ENCODE measurements around the gene PPM1M.

The PPM1M gene

GRCh38 chr3:52250122-52250521, 4.6 kb downstream of the PPM1M start:
- H3K9me3 ChIP-seq (ENCODE audit: control insufficient read depth, insufficient read depth, low read depth, low read length): no peaks in the 10 kb centered on the region
- H3K36me3 ChIP-seq (ENCODE audit: control insufficient read depth in 2 of 2, insufficient read depth in 1 of 2, low read length in 2 of 2): peaks cover 5 to 68% of the 10 kb centered on the region in 2 experiments; a peak in 2 of 3 replicates
- no peaks in the 10 kb centered on the region; the same call in 1 of the 2 replicates for H3K4me1 ChIP-seq (ENCODE audit: control insufficient read depth, insufficient read depth, low read length)
- TF ChIP-seq SETDB1 (IDR thresholded peaks at IDR 0.05; ENCODE audit: insufficient read length, low read length) (no peak), ZNF248 (tag by site-specific recombination; IDR thresholded peaks at IDR 0.05) (no peak), ZNF426 (tag by site-specific recombination; IDR thresholded peaks at IDR 0.05) (no peak), ZSCAN18 (tag by site-specific recombination; IDR thresholded peaks at IDR 0.05) (no peak), MYNN (tag by site-specific recombination; IDR thresholded peaks at IDR 0.05; ENCODE audit: borderline replicate concordance) (no peak), ZNF623 (tag by site-specific recombination; IDR thresholded peaks at IDR 0.05) (no peak), ZNF843 (tag by site-specific recombination; IDR thresholded peaks at IDR 0.05) (no peak), SALL2 (tag by site-specific recombination; IDR thresholded peaks at IDR 0.05; ENCODE audit: borderline replicate concordance) (no peak), ZNF133 (tag by site-specific recombination; IDR thresholded peaks at IDR 0.05) (no peak), ZNF10 (tag by site-specific recombination; IDR thresholded peaks at IDR 0.05) (no peak), ZBTB17 (tag by site-specific recombination; IDR thresholded peaks at IDR 0.05) (no peak)
- H3K4me3 ChIP-seq (ENCODE audit: low read depth, low read length): no peak overlapping the region
- CTCF ChIA-PET: interaction anchor here (0.9 kb wide), 1 partner anchor 38 kb away, joined by 3 read pairs; no protein-coding TSS in a partner anchor
- POLR2A ChIA-PET: interaction anchor here (2.4 kb wide), 1 partner anchor 10 kb away, joined by 6 read pairs; no protein-coding TSS in a partner anchor
- no peak overlapping the region for H3K27ac ChIP-seq (ENCODE audit: extremely low read depth, low read depth, low read length)

DNA sequence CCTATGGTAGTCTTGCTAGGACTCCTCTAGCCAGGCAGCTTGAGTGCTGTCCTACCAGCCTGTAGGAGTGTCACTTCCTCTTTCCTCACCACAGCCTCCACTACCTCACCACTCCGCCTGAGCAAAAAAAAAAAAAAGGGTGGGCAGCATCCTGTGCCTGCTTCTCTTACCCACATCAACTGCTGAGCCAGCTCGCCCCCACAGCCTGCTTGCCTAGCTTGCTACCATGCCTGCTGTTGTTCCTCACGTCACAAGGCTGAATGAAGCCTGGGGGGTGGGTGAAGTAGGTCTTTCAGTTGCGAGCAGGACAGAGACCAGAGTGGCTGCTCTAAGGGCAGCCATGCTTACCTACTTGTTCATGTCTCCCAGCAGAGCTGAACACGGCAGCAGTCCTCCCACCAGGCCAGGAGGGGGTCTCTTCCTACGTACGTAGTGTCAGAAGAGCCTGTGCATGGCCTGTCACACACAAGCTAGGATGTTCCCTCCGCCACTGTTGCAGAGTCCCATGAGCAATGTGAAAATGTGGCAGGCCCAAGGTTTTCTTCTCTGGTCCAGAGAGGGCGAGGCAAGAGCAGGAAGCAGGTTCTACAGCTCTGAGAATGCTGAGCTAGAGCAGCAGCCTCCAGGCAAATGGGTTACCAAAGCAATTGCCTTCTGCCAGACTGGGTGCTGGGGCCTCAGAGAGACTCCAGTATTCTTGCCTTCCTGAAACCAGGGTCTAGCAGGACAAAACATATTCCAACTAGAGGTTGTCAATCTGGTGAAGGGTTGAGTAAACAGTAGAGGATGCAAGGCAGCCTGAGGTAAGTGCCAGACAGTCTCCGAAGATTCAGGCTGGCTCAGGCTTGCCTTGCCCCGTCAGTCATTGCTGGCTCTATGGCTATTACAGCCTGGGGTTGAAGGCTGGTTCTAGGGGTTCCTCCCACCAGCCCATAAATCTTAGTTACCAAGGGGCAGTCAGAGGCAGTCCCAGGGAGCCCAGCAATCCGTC, 8.1 kb downstream of the PPM1M start:
- no peaks in the 10 kb centered on the region for H3K9me3 ChIP-seq (ENCODE audit: control insufficient read depth, insufficient read depth, low read depth, low read length)
- TF ChIP-seq ZFHX2 (tag by site-specific recombination; conservative IDR thresholded peaks at IDR 0.05): peak; percentile 96
- no peak for TF ChIP-seq ZNF175 (tag by site-specific recombination; IDR thresholded peaks at IDR 0.05)
- TF ChIP-seq EGR2 (tag by site-specific recombination; IDR thresholded peaks at IDR 0.05; ENCODE audit: low read depth): peak; percentile 96
- TF ChIP-seq, protein P1, sequence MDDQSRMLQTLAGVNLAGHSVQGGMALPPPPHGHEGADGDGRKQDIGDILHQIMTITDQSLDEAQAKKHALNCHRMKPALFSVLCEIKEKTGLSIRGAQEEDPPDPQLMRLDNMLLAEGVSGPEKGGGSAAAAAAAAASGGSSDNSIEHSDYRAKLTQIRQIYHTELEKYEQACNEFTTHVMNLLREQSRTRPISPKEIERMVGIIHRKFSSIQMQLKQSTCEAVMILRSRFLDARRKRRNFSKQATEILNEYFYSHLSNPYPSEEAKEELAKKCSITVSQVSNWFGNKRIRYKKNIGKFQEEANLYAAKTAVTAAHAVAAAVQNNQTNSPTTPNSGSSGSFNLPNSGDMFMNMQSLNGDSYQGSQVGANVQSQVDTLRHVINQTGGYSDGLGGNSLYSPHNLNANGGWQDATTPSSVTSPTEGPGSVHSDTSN (CRISPR knock-in tag; IDR thresholded peaks at IDR 0.05): no peak
- TF ChIP-seq SP7 (tag by site-specific recombination; IDR thresholded peaks at IDR 0.05): peak; percentile 43; the same call in 1 of the 2 replicates
- no peak for TF ChIP-seq MYNN (tag by site-specific recombination; IDR thresholded peaks at IDR 0.05; ENCODE audit: borderline replicate concordance)
- TF ChIP-seq, protein P2, sequence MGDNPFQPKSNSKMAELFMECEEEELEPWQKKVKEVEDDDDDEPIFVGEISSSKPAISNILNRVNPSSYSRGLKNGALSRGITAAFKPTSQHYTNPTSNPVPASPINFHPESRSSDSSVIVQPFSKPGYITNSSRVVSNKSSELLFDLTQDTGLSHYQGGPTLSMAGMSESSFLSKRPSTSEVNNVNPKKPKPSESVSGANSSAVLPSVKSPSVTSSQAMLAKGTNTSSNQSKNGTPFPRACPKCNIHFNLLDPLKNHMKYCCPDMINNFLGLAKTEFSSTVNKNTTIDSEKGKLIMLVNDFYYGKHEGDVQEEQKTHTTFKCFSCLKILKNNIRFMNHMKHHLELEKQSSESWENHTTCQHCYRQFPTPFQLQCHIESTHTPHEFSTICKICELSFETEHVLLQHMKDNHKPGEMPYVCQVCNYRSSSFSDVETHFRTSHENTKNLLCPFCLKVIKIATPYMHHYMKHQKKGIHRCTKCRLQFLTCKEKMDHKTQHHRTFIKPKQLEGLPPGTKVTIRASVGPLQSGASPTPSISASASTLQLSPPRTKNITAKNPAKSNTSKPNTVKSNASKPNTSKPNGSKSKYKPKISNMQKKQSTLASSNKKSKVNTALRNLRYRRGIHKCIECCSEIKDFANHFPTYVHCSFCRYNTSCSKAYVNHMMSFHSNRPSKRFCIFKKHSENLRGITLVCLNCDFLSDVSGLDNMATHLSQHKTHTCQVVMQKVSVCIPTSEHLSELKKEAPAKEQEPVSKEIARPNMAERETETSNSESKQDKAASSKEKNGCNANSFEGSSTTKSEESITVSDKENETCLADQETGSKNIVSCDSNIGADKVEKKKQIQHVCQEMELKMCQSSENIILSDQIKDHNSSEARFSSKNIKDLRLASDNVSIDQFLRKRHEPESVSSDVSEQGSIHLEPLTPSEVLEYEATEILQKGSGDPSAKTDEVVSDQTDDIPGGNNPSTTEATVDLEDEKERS (tag by site-specific recombination; IDR thresholded peaks at IDR 0.05): no peak
- ChIA-PET CTCF (interaction anchor here (1.0 to 1.3 kb wide), 3 partner anchors 14 to 26 kb away, joined by 3 to 4 read pairs (median 4); no protein-coding TSS in a partner anchor), POLR2A (interaction anchor here (1.1 kb wide), 1 partner anchor 15 kb away, joined by 5 read pairs; the partner anchor contains the start of gene TWF2)
- H3K36me3 ChIP-seq (ENCODE audit: control insufficient read depth in 2 of 2, insufficient read depth in 1 of 2, low read length in 2 of 2): peaks cover 5 to 94% of the 10 kb centered on the region in 2 experiments; a peak in 2 of 3 replicates
- H3K4me1 ChIP-seq (ENCODE audit: control insufficient read depth, insufficient read depth, low read length): no peaks in the 10 kb centered on the region
- no peak overlapping the region for H3K27ac ChIP-seq (ENCODE audit: extremely low read depth, low read depth, low read length)
- H3K4me3 ChIP-seq (ENCODE audit: low read depth, low read length): no peak overlapping the region

All from HEK293 (cell line).